Panc1 (cell line): ENCODE measurements around the gene PRC1. TPM values are rescaled to one million over a fixed set of nuclear protein-coding genes. Genes with fewer than 3 reads are reported as not detected.
A peak's percentile ranks its signal among the peaks of the same experiment; 100 is the strongest.

Experiments
- ATAC-seq: fragments of 200-7000 bp; cut with Tn5 transposase; 2 replicates; pipeline ENCODE4 v1.9.1; 2020; ENCODE audit warnings: mild to moderate bottlenecking, moderate library complexity
- BruUV-seq: library from RNA; stranded (reverse); fragments of 400-500 nt; replicated peaks from 2 replicates; lab custom pipeline; 2021; lab: Mats Ljungman, UMichigan
- CTCF ChIA-PET: fragments of 300-600 bp; sonication (Branson Sonifier 250); formaldehyde crosslinking; loops from one replicate; lab custom pipeline; 2022; ENCODE audit warnings: antibody characterized with exemption; lab: Charles Lee
- POLR2A ChIA-PET: fragments of 300-600 bp; sonication (Branson Sonifier 250); formaldehyde crosslinking; loops from one replicate; lab custom pipeline; 2022; ENCODE audit warnings: antibody characterized with exemption; lab: Charles Lee
- DNase-seq: peaks from one replicate; pipeline ENCODE4 v3.0.0-alpha.2; 2010; ENCODE audit warnings: low read depth, low spot score
- H3K27ac ChIP-seq: 2 replicates; pipeline ENCODE4 v1.5.1; 2011; ENCODE audit warnings: mild to moderate bottlenecking, low read length, inconsistent platforms
- H3K27me3 ChIP-seq: fragments of 200-500 bp; sonication (Bioruptor generic); 2 replicates; pipeline ENCODE4 v1.6.0; 2014; ENCODE audit warnings: low read length, inconsistent platforms; ENCODE audit not compliant: control insufficient read depth, insufficient read depth
- H3K36me3 ChIP-seq: fragments of 200-500 bp; sonication (Bioruptor generic); 2 replicates; pipeline ENCODE4 v1.5.1; 2014; ENCODE audit warnings: inconsistent platforms, mild to moderate bottlenecking, low read length, moderate library complexity; ENCODE audit not compliant: control insufficient read depth, insufficient read depth
- H3K4me1 ChIP-seq: 2 replicates; pipeline ENCODE4 v1.5.1; 2011; ENCODE audit warnings: inconsistent platforms, mild to moderate bottlenecking, low read length, moderate library complexity; ENCODE audit not compliant: control insufficient read depth, insufficient read depth
- H3K4me3 ChIP-seq, 2 experiments: 2 replicates each; pipeline ENCODE4 v1.5.1; 2011 to 2012; ENCODE audit warnings: low read depth in 2 of 2, low read length in 2 of 2, mild to moderate bottlenecking in 2 of 2, inconsistent platforms in 1 of 2, moderate library complexity in 1 of 2
- H3K9me3 ChIP-seq: fragments of 200-500 bp; sonication (Bioruptor generic); 2 replicates; pipeline ENCODE4 v1.5.1; 2014; ENCODE audit warnings: low read depth, mild to moderate bottlenecking, inconsistent platforms, low read length, moderate library complexity; ENCODE audit not compliant: control insufficient read depth, insufficient read depth
- POLR2AphosphoS5 ChIP-seq: IDR thresholded peaks from 2 replicates; pipeline ENCODE4 v1.6.1; 2012; ENCODE audit warnings: mild to moderate bottlenecking, low read depth, low read length, moderate library complexity
- REST ChIP-seq, 2 experiments: IDR thresholded peaks; 2 replicates each; pipeline ENCODE4 v1.6.1; 2011 to 2012; ENCODE audit warnings: low read depth in 2 of 2, control low read depth in 1 of 2, low read length in 1 of 2, mild to moderate bottlenecking in 1 of 2, moderate library complexity in 1 of 2; ENCODE audit not compliant: insufficient read depth in 1 of 2
- SIN3A ChIP-seq: IDR thresholded peaks from 2 replicates; pipeline ENCODE4 v1.6.1; 2012; ENCODE audit warnings: low read depth, mild to moderate bottlenecking, low read length, moderate library complexity, borderline replicate concordance; ENCODE audit not compliant: insufficient read depth
- TCF7L2 ChIP-seq: IDR thresholded peaks from 2 replicates; pipeline ENCODE4 v1.6.1; 2011; ENCODE audit warnings: mild to moderate bottlenecking, low read depth, low read length, inconsistent platforms
- in situ Hi-C: cut with HindIII; loops from 2 replicates; pipeline ENCODE4 v1.10.0; 2016; ENCODE audit warnings: low sequenced_read_pairs, low pct_unique_long_range_greater_than_20kb
- intact Hi-C: fragments of 100-400 bp; cut with micrococcal nuclease; formaldehyde crosslinking; loops from one replicate; pipeline ENCODE4 v1.10.0; 2022; ENCODE audit not compliant: unreplicated experiment
- total RNA-seq: library from RNA; stranded (reverse); gene quantifications from one replicate; pipeline ENCODE4 v1.2.1, GENCODE V29; 2021; ENCODE audit not compliant: unreplicated experiment
- TF ChIP-seq, protein P1 (sequence below): fragments of 450-650 bp; IDR thresholded peaks from 2 replicates; pipeline ENCODE4 v1.5.1; 2017; ENCODE audit warnings: mild to moderate bottlenecking

The PRC1 gene
- total RNA-seq, 1 experiment from 2014 or later = 228 TPM

DNA sequence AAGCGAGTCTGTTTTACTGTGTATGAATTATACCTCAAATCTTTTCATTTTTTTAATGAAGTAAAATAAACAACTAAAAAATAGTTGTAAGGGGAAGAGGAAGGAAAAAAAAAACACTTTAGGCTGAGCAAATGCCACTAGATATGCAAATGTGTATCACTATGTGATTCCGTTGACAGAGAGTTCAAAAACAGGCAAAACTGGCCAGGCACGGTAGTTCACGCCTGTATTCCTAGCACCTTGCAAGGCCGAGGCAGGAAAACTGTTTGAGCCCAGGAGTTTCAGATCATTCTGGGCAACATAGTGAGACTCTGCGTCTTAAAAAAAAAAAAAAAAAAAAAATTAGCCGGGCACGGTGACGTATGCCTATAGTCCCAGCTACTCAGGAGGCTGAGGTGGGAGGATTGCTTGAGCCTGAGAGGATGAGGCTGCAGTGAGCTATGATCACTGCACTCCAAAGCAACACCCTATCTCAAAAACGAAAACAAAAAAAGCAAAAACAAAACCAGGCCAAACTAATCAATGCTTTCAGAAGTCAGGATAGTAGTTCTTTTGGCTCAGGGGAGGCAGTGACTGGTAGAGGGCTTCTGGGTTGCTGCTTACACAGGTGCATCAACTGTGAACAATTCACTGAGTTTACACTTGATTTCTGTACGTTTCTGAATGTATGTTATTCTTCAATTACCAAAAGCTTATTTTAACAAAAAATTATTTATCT is 7.4 kb downstream of the PRC1 start:
- POLR2A ChIA-PET = no interaction called here
- peak overlapping the region in 1 of 2 experiments; percentile 10; a peak in 2 of 4 replicates for H3K4me3 ChIP-seq
- no peaks in the 10 kb centered on the region for H3K9me3 ChIP-seq
- TF ChIP-seq SIN3A = no peak
- no peak for TF ChIP-seq TCF7L2
- TF ChIP-seq, protein P1, sequence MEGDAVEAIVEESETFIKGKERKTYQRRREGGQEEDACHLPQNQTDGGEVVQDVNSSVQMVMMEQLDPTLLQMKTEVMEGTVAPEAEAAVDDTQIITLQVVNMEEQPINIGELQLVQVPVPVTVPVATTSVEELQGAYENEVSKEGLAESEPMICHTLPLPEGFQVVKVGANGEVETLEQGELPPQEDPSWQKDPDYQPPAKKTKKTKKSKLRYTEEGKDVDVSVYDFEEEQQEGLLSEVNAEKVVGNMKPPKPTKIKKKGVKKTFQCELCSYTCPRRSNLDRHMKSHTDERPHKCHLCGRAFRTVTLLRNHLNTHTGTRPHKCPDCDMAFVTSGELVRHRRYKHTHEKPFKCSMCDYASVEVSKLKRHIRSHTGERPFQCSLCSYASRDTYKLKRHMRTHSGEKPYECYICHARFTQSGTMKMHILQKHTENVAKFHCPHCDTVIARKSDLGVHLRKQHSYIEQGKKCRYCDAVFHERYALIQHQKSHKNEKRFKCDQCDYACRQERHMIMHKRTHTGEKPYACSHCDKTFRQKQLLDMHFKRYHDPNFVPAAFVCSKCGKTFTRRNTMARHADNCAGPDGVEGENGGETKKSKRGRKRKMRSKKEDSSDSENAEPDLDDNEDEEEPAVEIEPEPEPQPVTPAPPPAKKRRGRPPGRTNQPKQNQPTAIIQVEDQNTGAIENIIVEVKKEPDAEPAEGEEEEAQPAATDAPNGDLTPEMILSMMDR = no peak
- no peak for TF ChIP-seq POLR2AphosphoS5
- no peak for TF ChIP-seq REST (IDR thresholded peaks at IDR 0.05; ENCODE audit: insufficient read depth in 1 of 2, low read depth in 2 of 2, low read length in 1 of 2)
- peak overlapping the region; percentile 82 for H3K27ac ChIP-seq
- intact Hi-C loops = no loop called here
- peaks cover 39% of the 10 kb centered on the region for H3K4me1 ChIP-seq
- BruUV-seq = no TSS peak
- H3K36me3 ChIP-seq = peaks cover 14% of the 10 kb centered on the region
- in situ Hi-C loops = no loop called here
- no peak for DNase-seq
- CTCF ChIA-PET = no interaction called here
- H3K27me3 ChIP-seq = no peaks in the 10 kb centered on the region
- ATAC-seq = no peak

- no peak overlapping the region for H3K27ac ChIP-seq
- intact Hi-C loops (no loop called here), in situ Hi-C loops (no loop called here)
- H3K36me3 ChIP-seq = peaks cover 44% of the 10 kb centered on the region
- ChIA-PET CTCF (no interaction called here), POLR2A (no interaction called here)
- no peak for ATAC-seq
- DNase-seq = no peak
- H3K27me3 ChIP-seq = no peaks in the 10 kb centered on the region
- H3K4me3 ChIP-seq = no peak overlapping the region
- H3K9me3 ChIP-seq = no peaks in the 10 kb centered on the region
- no peak for TF ChIP-seq TCF7L2
- no peak for TF ChIP-seq REST (IDR thresholded peaks at IDR 0.05; ENCODE audit: insufficient read depth in 1 of 2, low read depth in 2 of 2, low read length in 1 of 2)
- no peak for TF ChIP-seq SIN3A
- TF ChIP-seq POLR2AphosphoS5 = no peak
- TF ChIP-seq, protein P1 = no peak
- peaks cover 8% of the 10 kb centered on the region for H3K4me1 ChIP-seq
- no TSS peak for BruUV-seq
Observed at GRCh38 chr15:90982135-90982534, 12.2 kb downstream of the PRC1 start.
